IMR-90 (cell line): ENCODE measurements around the gene AQP1. TPM values are rescaled to one million over a fixed set of nuclear protein-coding genes. Genes with fewer than 3 reads are reported as not detected.

Experiments
- ATAC-seq: fragments of 200-7000 bp; cut with Tn5 transposase; 2 replicates; pipeline ENCODE4 v1.9.1; 2020; ENCODE audit warnings: low read depth, mild to moderate bottlenecking, moderate library complexity
- BruUV-seq: library from RNA; stranded (reverse); fragments of 400-500 nt; replicated peaks from 2 replicates; lab custom pipeline; 2021; lab: Mats Ljungman, UMichigan
- CTCF ChIA-PET: fragments of 300-600 bp; formaldehyde crosslinking; extraction: SDS; loops from one replicate; lab custom pipeline; 2021; ENCODE audit warnings: antibody characterized with exemption; lab: Yijun Ruan, JAX
- POLR2A ChIA-PET: fragments of 300-600 bp; sonication (Branson Sonifier 250); formaldehyde crosslinking; loops from one replicate; lab custom pipeline; 2022; ENCODE audit warnings: antibody characterized with exemption; ENCODE audit not compliant: unreplicated experiment; lab: Charles Lee
- DNase-seq: peaks from one replicate; pipeline ENCODE4 v3.0.0; 2013
- H2AFZ ChIP-seq: replicated peaks from 2 replicates; pipeline ENCODE3; 2013; ENCODE audit warnings: low read length, mild to moderate bottlenecking; ENCODE audit not compliant: poor library complexity
- H2AK5ac ChIP-seq: 2 replicates; pipeline ENCODE4 v1.6.1; 2013; ENCODE audit warnings: low read depth, low read length, inconsistent platforms
- H2AK9ac ChIP-seq: replicated peaks from 2 replicates; pipeline ENCODE3; 2013; ENCODE audit warnings: mild to moderate bottlenecking, low read depth, low read length, moderate library complexity; ENCODE audit not compliant: poor library complexity
- H2BK120ac ChIP-seq: 2 replicates; pipeline ENCODE4 v1.6.1; 2013; ENCODE audit warnings: low read depth, low read length, inconsistent platforms
- H2BK15ac ChIP-seq: 3 replicates; pipeline ENCODE4 v1.6.1; 2013; ENCODE audit warnings: low read depth, low read length, inconsistent platforms
- H2BK20ac ChIP-seq: 2 replicates; pipeline ENCODE4 v1.6.1; 2013; ENCODE audit warnings: low read depth, mild to moderate bottlenecking, inconsistent platforms, low read length, moderate library complexity
- H2BK5ac ChIP-seq: 2 replicates; pipeline ENCODE4 v1.6.1; 2013; ENCODE audit warnings: mild to moderate bottlenecking, low read depth, low read length, inconsistent platforms; ENCODE audit not compliant: poor library complexity, severe bottlenecking
- H3K14ac ChIP-seq: replicated peaks from 2 replicates; pipeline ENCODE4 v1.6.1; 2013; ENCODE audit warnings: low read depth, low read length, inconsistent platforms
- H3K18ac ChIP-seq: 2 replicates; pipeline ENCODE4 v1.6.1; 2013; ENCODE audit warnings: low read depth, low read length, control low read depth
- H3K23ac ChIP-seq: 2 replicates; pipeline ENCODE4 v1.6.1; 2013; ENCODE audit warnings: low read depth, low read length, inconsistent platforms
- H3K27ac ChIP-seq: 2 replicates; pipeline ENCODE4 v1.5.1; 2013; ENCODE audit warnings: mild to moderate bottlenecking, control low read depth, low read length; ENCODE audit not compliant: insufficient read depth
- H3K27me3 ChIP-seq: 2 replicates; pipeline ENCODE4 v1.6.1; 2013; ENCODE audit warnings: low read length; ENCODE audit not compliant: control insufficient read depth, insufficient read depth
- H3K36me3 ChIP-seq: 2 replicates; pipeline ENCODE4 v1.6.1; 2013; ENCODE audit warnings: low read length, mixed read lengths; ENCODE audit not compliant: control insufficient read depth, insufficient read depth
- H3K4ac ChIP-seq: 2 replicates; pipeline ENCODE4 v1.6.1; 2013; ENCODE audit warnings: low read depth, low read length, inconsistent platforms
- H3K4me1 ChIP-seq: 2 replicates; pipeline ENCODE4 v1.6.1; 2013; ENCODE audit warnings: low read length, mixed read lengths; ENCODE audit not compliant: control insufficient read depth, insufficient read depth
- H3K4me2 ChIP-seq: 2 replicates; pipeline ENCODE4 v1.6.1; 2013; ENCODE audit warnings: low read depth, mild to moderate bottlenecking, control low read depth, low read length, moderate library complexity
- H3K4me3 ChIP-seq: 2 replicates; pipeline ENCODE4 v1.5.1; 2013; ENCODE audit warnings: low read depth, mild to moderate bottlenecking, control low read depth, low read length, moderate library complexity; ENCODE audit not compliant: insufficient read depth
- H3K56ac ChIP-seq: 2 replicates; pipeline ENCODE4 v1.6.1; 2013; ENCODE audit warnings: low read length, inconsistent platforms; ENCODE audit not compliant: insufficient read depth; ENCODE audit errors: extremely low read depth
- H3K79me1 ChIP-seq, 2 experiments: 2 replicates each; pipeline ENCODE4 v1.6.1; 2013; ENCODE audit warnings: low read length in 2 of 2, inconsistent platforms in 1 of 2, low read depth in 1 of 2
- H3K9ac ChIP-seq: 2 replicates; pipeline ENCODE4 v1.6.1; 2013; ENCODE audit warnings: low read depth, low read length, control low read depth
- H3K9me1 ChIP-seq: 2 replicates; pipeline ENCODE4 v1.6.1; 2013; ENCODE audit warnings: low read length, inconsistent platforms; ENCODE audit not compliant: insufficient read depth
- H3K9me3 ChIP-seq: 2 replicates; pipeline ENCODE4 v1.6.1; 2013; ENCODE audit warnings: low read length; ENCODE audit not compliant: control insufficient read depth, insufficient read depth
- H4K20me1 ChIP-seq: 2 replicates; pipeline ENCODE4 v1.6.1; 2013; ENCODE audit warnings: low read length, inconsistent platforms; ENCODE audit not compliant: insufficient read depth
- H4K5ac ChIP-seq: 2 replicates; pipeline ENCODE4 v1.6.1; 2013; ENCODE audit warnings: mild to moderate bottlenecking, low read depth, low read length, control low read depth
- H4K8ac ChIP-seq, 2 experiments: 2 replicates each; pipeline ENCODE4 v1.6.1; 2013; ENCODE audit warnings: low read depth in 2 of 2, low read length in 2 of 2, control low read depth in 1 of 2, inconsistent platforms in 1 of 2
- H4K91ac ChIP-seq: 2 replicates; pipeline ENCODE4 v1.6.1; 2013; ENCODE audit warnings: low read depth, low read length, inconsistent platforms; ENCODE audit not compliant: insufficient read depth
- MAFK ChIP-seq: IDR thresholded peaks from 2 replicates; pipeline ENCODE4 v1.6.1; 2012; ENCODE audit warnings: low read depth, low read length, improper control_type of control experiment
- RAD21 ChIP-seq: IDR thresholded peaks from 2 replicates; pipeline ENCODE4 v1.6.1; 2012; ENCODE audit warnings: low read length, improper control_type of control experiment
- WGBS, 2 experiments: methylation state at CpG; one replicate each; pipeline versions ENCODE4 v1.1.5 to v1.1.7; 2013; ENCODE audit warnings: missing lambda C conversion rate in 2 of 2; ENCODE audit not compliant: insufficient read length in 1 of 2; ENCODE audit errors: extremely low coverage in 2 of 2; 5-methylcytosine and 5-hydroxymethylcytosine counted together
- dilution Hi-C: fragments of 300-500 bp; cut with HindIII; formaldehyde crosslinking; loops from one replicate; pipeline ENCODE4 v1.14.3; 2018; ENCODE audit warnings: low sequenced_read_pairs; ENCODE audit not compliant: unreplicated experiment
- in situ Hi-C: fragments of 300-500 bp; cut with MboI; formaldehyde crosslinking; loops from 3 replicates; pipeline ENCODE4 v1.14.3; 2019; ENCODE audit warnings: low sequenced_read_pairs, inconsistent platforms, mixed read lengths
- intact Hi-C: fragments of 100-400 bp; cut with micrococcal nuclease; formaldehyde crosslinking; loops from 2 replicates; pipeline ENCODE4 v1.10.0; 2022
- polyA plus RNA-seq, 3 experiments: library from polyadenylated mRNA; depleted of rRNA; stranded (reverse); fragments of >200 nt; gene quantifications; 2 replicates each; pipeline ENCODE4 v1.2.3, GENCODE V29; 2012; ENCODE audit warnings: low replicate concordance in 1 of 3
- total RNA-seq: library from RNA; depleted of rRNA; stranded (reverse); fragments of >200 nt; gene quantifications from 2 replicates; pipeline ENCODE4 v1.2.3, GENCODE V29; 2012

The AQP1 gene
- total and polyA plus RNA-seq, 2 of the 4 experiments (the other 2 are of a cell fraction) = 0.18 to 0.39 TPM

DNA sequence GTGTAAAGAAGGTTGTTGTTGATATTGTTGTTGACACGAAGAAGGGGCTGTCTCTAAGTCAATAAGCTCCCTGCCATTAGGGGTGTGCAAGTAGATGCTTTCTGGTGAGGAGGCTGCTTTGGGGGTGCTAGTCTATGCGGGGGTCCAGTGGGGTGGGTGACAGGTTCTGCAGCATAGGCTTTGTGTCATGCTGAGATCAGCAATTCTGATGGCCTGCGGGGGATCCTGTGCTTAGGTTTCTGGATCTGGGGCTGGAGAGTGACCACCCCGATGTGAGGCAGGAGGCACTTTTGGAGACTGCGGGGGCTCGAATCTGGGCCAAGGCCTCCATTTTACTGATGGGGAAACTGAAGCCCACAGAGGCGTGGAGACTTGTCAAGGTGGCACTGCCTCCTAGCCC, 5.1 kb downstream of the AQP1 start:
- H3K27ac ChIP-seq = no peak overlapping the region
- H3K4me3 ChIP-seq = no peak overlapping the region
- H3K23ac ChIP-seq = no peak overlapping the region
- ChIA-PET CTCF (interaction anchor here (1.1 kb wide), 1 partner anchor 22 kb away, joined by 3 read pairs; no protein-coding TSS in a partner anchor), POLR2A (no interaction called here)
- 100% methylated on average over 3 of the region's 7 CpGs; no CpG with 5 or more reads in 1 of the 2 experiments for WGBS, 2 experiments
- H2BK120ac ChIP-seq = no peak overlapping the region
- peak; percentile 58 for TF ChIP-seq MAFK
- TF ChIP-seq RAD21 = no peak
- no peaks in the 10 kb centered on the region for H3K79me1 ChIP-seq
- no TSS peak for BruUV-seq
- no peak overlapping the region for H2AFZ ChIP-seq
- H3K9ac ChIP-seq = no peak overlapping the region
- no peak overlapping the region for H2AK9ac ChIP-seq
- dilution Hi-C loops (no loop called here), in situ Hi-C loops (no loop called here), intact Hi-C loops (no loop called here)
- H3K9me1 ChIP-seq = peaks cover 11% of the 10 kb centered on the region; the same call in 1 of the 2 replicates
- no peak overlapping the region for H4K91ac ChIP-seq
- no peak overlapping the region for H3K14ac ChIP-seq
- no peak overlapping the region for H3K4me2 ChIP-seq
- no peak overlapping the region for H3K4ac ChIP-seq
- no peak overlapping the region for H2BK15ac ChIP-seq
- ATAC-seq = no peak
- no peak overlapping the region for H3K18ac ChIP-seq
- H3K36me3 ChIP-seq = no peaks in the 10 kb centered on the region
- H2BK20ac ChIP-seq = no peak overlapping the region
- H3K56ac ChIP-seq = no peak overlapping the region
- no peak for DNase-seq
- no peaks in the 10 kb centered on the region for H4K20me1 ChIP-seq
- H3K27me3 ChIP-seq = no peaks in the 10 kb centered on the region
- peaks cover 11% of the 10 kb centered on the region for H3K4me1 ChIP-seq
- H2AK5ac ChIP-seq = peak overlapping the region; percentile 51; the same call in 1 of the 2 replicates
- no peak overlapping the region for H4K8ac ChIP-seq
- H3K9me3 ChIP-seq = no peaks in the 10 kb centered on the region
- H4K5ac ChIP-seq = no peak overlapping the region
- H2BK5ac ChIP-seq = no peak overlapping the region
